T-helper 1 cell (primary cell): ENCODE results near the gene HVCN1.
"Not testable (repeated sequence)": the region's sequence is repeated elsewhere in the genome, so short reads cannot be mapped to it uniquely, and the experiment has no call there.

ENCODE experiments used
- DNase-seq, 5 donors: peaks; one replicate each; pipeline ENCODE4 v3.0.0-alpha.2; 2012 to 2020
- total RNA-seq, 4 donors: gene quantifications; one replicate each; lab custom pipeline; 2026; lab: John Stamatoyannopoulos, UW

The HVCN1 gene
- total RNA-seq, result 1.4 to 10.4 (median 5.4) reads per million in 4 donors

GRCh38 chr12:110688446-110689280, at the start of gene HVCN1:
HVCN1 (minus strand) TSS chr12:110689115; CDS start chr12:110683245, 5,870 bp downstream.
- peak; percentile 11 to 48 (median 20) for DNase-seq

DNA sequence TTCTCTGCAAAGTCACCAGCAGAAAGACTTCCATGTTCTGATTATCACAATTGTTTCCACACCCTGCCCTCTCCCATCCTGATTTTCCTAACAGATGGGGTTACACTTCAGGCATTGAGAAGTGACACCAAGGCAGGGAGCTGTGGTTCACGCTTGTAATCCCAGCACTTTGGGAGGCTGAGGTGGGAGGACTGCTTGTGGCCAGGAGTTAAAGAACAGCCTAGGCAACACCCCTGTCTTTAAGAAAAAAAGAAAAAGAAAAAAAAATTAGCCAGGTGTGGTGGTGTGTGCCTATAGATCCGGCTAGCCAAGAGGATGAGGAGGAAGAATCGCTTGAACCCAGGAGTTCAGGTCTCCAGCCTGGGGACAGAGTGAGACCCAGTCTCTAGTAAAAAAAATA, 48.6 kb upstream of the HVCN1 start:
- no peak for DNase-seq

- DNase-seq, result not testable (repeated sequence)
These were observed 48.1 kb upstream of the HVCN1 start for GRCh38 chr12:110737016-110737415.

DNA sequence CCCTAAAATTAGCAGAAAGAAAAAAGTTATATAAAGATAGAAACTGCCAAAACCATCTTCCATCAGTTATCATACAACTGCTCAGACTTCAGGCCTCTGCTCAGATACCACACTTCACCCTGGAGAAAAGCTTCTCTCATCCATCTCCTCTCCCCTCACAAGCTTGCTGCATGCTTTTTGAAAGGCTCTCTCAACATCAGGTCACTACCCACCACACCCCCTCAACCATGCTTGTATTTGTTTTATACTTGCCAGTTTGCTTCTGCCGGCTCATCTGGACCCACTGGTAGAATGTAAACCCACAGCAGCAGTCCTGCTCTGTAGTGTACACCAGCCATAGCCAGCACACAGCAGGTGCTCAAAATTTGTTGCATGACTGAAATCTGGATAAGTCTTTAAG, 45.0 kb upstream of the HVCN1 start:
- no peak for DNase-seq

- no peak for DNase-seq
These were observed 44.3 kb upstream of the HVCN1 start for GRCh38 chr12:110733089-110733715.

GRCh38 chr12:110732572-110732971, 43.7 kb upstream of the HVCN1 start:
- no peak for DNase-seq

- DNase-seq, result no peak
These were observed 42.6 kb upstream of the HVCN1 start for GRCh38 chr12:110731479-110731878.

- no peak for DNase-seq
These were observed 39.7 kb upstream of the HVCN1 start for GRCh38 chr12:110728628-110729027.

DNA sequence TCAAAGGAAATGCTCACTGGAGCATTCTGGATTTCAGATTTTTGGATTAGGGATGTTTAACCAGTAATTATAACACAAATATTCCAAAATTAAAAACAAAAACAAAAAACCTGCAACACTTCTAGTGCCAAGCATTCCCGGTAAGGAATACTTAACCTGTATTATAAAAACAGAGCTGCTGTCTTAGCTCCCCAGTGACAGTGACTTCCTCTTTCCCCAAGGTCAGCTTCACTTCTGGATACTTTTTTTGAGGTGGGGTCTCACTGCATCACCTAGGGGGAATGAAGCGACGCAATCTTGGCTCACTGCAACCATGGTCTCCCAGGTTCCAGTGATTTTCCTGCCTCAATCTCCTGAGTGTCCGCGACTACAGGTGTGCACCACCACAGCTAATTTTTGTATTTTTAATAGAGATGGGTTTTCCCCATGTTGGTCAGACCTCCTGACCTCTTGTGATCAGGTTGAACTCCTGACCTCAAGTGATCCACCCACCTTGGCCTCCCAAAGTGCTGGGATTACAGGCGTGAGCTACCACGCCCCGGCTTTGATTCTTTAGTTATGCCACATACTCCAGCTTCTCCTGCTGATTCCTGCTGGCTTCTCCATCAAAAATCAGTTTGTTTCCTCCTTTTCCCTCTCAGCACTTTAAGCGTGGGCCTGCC, 37.9 kb upstream of the HVCN1 start:
- no peak for DNase-seq

- DNase-seq, result no peak
These were observed 37.1 kb upstream of the HVCN1 start for GRCh38 chr12:110726028-110726427.

GRCh38 chr12:110725267-110725666, 36.4 kb upstream of the HVCN1 start:
- no peak for DNase-seq

DNA sequence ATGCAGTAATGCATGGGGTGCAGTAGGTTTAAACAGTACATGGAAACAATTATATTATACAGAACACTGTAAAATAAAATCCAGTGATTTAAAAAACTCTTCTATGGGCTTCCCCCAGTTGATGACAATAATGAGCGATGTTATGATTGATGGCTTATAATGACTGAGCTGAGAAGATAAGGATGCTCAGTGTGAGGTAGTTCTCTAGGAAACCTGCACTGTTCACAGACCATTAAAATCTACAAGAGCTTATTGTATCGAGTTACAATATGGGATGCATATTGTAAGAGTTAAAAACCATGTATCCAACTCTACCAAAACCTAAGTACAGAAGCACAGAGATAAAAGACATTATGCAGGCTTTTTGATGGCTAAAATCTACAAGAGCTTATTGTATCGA, 34.0 kb upstream of the HVCN1 start:
- DNase-seq, result not testable (repeated sequence)

GRCh38 chr12:110721570-110721969, 32.7 kb upstream of the HVCN1 start:
- DNase-seq, result no peak

GRCh38 chr12:110720516-110720915, 31.6 kb upstream of the HVCN1 start:
- DNase-seq, result no peak

GRCh38 chr12:110718222-110718908, 29.4 kb upstream of the HVCN1 start:
- DNase-seq, result no peak

- DNase-seq, result no peak
These were observed 28.1 kb upstream of the HVCN1 start for GRCh38 chr12:110717037-110717436.

GRCh38 chr12:110708917-110709316, 20.0 kb upstream of the HVCN1 start:
- no peak for DNase-seq

DNA sequence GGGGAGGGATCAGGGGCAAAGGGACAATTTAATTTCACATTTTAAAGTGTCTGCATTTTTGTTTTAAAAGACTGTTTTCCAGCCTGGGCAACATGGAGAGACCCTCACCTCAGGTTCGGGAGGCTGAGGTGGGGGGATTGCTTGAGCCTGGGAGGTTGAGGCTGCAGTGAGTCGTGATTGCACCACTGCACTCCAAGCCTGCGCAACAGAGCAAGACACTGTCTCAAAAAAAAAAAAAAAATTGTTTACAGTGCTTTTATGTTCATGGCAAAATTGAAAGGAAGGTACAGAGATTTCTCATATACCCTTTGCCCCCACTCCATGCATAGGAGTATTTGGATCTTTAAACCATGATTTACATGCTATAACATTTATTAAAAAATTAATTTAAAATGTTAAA, 16.4 kb upstream of the HVCN1 start:
- DNase-seq, result no peak

- peak in 1 of 5 donors; percentile 20 for DNase-seq
These were observed 15.8 kb upstream of the HVCN1 start for GRCh38 chr12:110704750-110705149.

DNA sequence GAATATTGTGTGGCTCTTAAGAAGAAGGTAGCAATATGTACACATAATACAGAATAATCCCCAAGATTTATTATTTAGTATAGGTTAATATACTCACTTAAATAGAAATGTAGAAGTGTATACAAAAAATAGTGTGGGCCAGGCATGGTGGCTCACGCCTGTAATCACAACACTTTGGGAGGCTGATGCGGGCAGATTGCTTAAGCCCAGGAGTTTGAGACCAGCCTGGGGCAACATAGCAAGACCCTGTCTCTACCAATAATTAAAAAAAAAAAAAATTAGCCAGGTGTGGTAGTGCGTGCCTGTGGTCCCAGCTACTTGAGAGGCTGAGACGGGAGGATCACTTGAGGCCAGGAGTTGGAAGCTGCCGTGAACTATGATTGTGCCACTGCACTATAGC, 15.3 kb upstream of the HVCN1 start:
- DNase-seq, result no peak

DNA sequence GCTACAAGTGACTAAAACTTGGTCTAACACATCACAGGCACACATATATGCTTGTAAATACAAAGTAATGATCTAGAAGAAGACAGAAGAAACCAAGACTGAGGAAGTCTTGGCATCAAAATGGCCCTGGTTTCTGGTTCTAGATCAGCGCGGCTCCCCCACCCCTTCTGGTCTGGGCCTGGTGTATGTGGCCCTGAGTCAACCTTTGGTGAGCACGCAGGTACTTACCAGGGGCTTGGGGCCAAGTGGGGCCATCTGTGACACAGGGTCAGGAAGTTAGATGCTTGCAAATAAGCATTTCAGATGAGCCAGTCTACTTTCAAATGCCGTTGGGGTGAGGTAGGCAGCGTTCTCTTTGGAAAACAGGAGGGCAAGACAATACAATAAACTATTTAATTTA, 13.2 kb upstream of the HVCN1 start:
- DNase-seq, result no peak

DNA sequence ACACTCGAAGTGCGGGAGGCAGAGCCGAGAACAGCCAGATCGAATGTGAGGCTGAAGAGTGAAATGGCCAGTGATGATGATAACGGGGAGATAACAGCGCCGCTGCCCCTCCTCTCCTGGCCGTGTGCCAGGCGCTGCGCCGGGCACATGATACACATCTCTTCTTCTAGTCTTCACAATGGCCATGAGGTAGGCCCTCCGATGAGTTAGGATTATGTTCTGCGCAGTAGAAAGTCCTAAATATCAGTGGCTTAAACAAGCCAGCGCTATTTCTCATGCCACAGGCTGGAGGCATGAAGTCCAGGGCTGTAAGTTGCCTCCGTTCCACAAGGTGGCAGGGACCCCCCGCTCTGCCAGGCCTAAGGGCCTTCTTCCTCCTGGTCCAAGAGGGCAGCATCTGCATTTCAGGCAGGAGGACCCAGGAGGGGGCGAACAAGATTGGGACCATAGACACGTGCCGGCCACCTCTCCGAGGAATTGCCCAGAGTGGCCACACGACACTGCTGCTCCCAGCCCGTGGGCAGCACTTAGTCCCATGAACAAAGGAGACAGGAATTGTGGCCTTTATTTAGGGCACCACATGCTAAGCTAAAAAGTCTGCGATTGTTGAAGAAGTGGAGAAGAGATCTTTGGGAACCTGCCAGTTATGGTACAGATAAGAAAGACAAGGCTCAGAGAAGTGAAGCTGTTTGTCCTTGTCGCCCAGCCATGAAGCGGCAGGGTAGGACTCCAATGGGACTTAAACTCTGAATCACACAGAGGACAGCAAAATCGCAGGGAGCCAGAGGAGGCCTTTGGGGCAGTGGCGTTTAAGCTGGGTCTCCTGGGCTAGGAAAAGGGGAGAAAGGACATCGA, 10.9 kb upstream of the HVCN1 start:
- DNase-seq, result no peak
